Thyroid gland (tissue), 4 donors: ENCODE measurements around the gene ANKZF1. TPM values are rescaled to one million over a fixed set of nuclear protein-coding genes. Genes with fewer than 3 reads are reported as not detected.
A peak's percentile ranks its signal among the peaks of the same experiment; 100 is the strongest.
"Not testable (repeated sequence)": the region's sequence is repeated elsewhere in the genome, so short reads cannot be mapped to it uniquely, and the experiment has no call there.

Source experiments
- DNase-seq, 2 donors: peaks; one replicate each; pipeline ENCODE4 v3.0.0-alpha.2; 2019
- H3K27ac ChIP-seq, 3 donors: fragments of 200-600 bp; sonication (generic); 1 replicate in 2 of 3; 2 replicates in 1 of 3; pipeline ENCODE4 v1.5.1; 2016 to 2019; ENCODE audit warnings: mild to moderate bottlenecking in 1 of 3, moderate library complexity in 1 of 3
- H3K27me3 ChIP-seq: fragments of 200-600 bp; sonication (generic); one replicate; pipeline ENCODE4 v1.5.1; 2019
- H3K36me3 ChIP-seq, 2 donors: fragments of 200-600 bp; sonication (generic); one replicate each; pipeline ENCODE4 v1.5.1; 2016 to 2019
- H3K4me1 ChIP-seq, 2 donors: fragments of 200-600 bp; sonication (generic); one replicate each; pipeline ENCODE4 v1.5.1; 2017 to 2019
- H3K4me3 ChIP-seq, 3 donors: fragments of 200-600 bp; sonication (generic); replicated peaks in 1 of 3; 1 replicate in 2 of 3; 2 replicates in 1 of 3; pipeline ENCODE4 v1.5.1; 2016; ENCODE audit warnings: mild to moderate bottlenecking in 1 of 3
- H3K9me3 ChIP-seq: fragments of 200-600 bp; sonication (generic); one replicate; pipeline ENCODE4 v1.5.1; 2017
- CTCF ChIP-seq, 6 experiments: fragments of 200-600 bp in 3 of 6; fragments of 450-650 bp in 3 of 6; sonication (generic) in 3 of 6; IDR thresholded peaks; one replicate each; pipeline ENCODE4 v1.5.1; 2016 to 2019; ENCODE audit warnings: antibody characterized with exemption in 6 of 6, mild to moderate bottlenecking in 2 of 6, inconsistent platforms in 1 of 6, moderate library complexity in 1 of 6
- POLR2A ChIP-seq, 2 donors: fragments of 450-650 bp; IDR thresholded peaks; one replicate each; pipeline ENCODE4 v1.6.1; 2017; ENCODE audit warnings: antibody characterized with exemption in 2 of 2, mild to moderate bottlenecking in 2 of 2, moderate library complexity in 1 of 2
- WGBS, 2 donors: methylation state at CpG; one replicate each; pipeline ENCODE4 v1.1.5; 2017; 5-methylcytosine and 5-hydroxymethylcytosine counted together
- intact Hi-C: fragments of 100-400 bp; cut with DNase I; formaldehyde crosslinking; loops from one replicate; pipeline ENCODE4 v1.15.1; 2023
- total RNA-seq, 4 donors: library from RNA; depleted of rRNA; stranded (reverse); fragments of >200 nt; gene quantifications; one replicate each; pipeline ENCODE4 v1.2.3, GENCODE V29; 2016

The ANKZF1 gene
- total RNA-seq, 4 donors from 2014 or later, result 38.1 to 66.4 (median 45.5) TPM

GRCh38 chr2:219252570-219252899, 22.9 kb downstream of the ANKZF1 start:
- Histone ChIP-seq H3K27me3 (no peaks in the 10 kb centered on the region), H3K36me3 (peaks cover 0 to 4% of the 10 kb centered on the region in 2 donors), H3K9me3 (no peaks in the 10 kb centered on the region), H3K4me1 (peaks cover 31 to 56% of the 10 kb centered on the region in 2 donors), H3K4me3 (peak overlapping the region in 2 of 3 donors; percentile 24 to 62), H3K27ac (peak overlapping the region in 2 of 3 donors; percentile 16 to 49)
- intact Hi-C loops, result no loop called here
- peak in 1 of 2 donors; percentile 22 for DNase-seq
- WGBS, 2 donors, result 25 to 28% methylated on average over 9 of the region's 9 CpGs
- TF ChIP-seq POLR2A (IDR thresholded peaks at IDR 0.05), result no peak
- TF ChIP-seq CTCF (IDR thresholded peaks at IDR 0.05), result no peak

- peak within 1 kb of the TSS; percentile 18 to 49 (median 25) for H3K27ac ChIP-seq
- H3K27me3 ChIP-seq, result no peaks in the 10 kb centered on the region
- peaks cover 0 to 4% of the 10 kb centered on the region in 2 donors for H3K36me3 ChIP-seq
- intact Hi-C loops, result no loop called here
- peak; percentile 40 to 46 for DNase-seq
- H3K4me1 ChIP-seq, result peaks cover 31 to 52% of the 10 kb centered on the region in 2 donors
- WGBS, 2 donors, result 2 to 6% methylated on average over 36 to 37 of the region's 49 CpGs
- peak within 1 kb of the TSS; percentile 24 to 62 (median 49) for H3K4me3 ChIP-seq
- no peak for TF ChIP-seq POLR2A (IDR thresholded peaks at IDR 0.05)
- no peak for TF ChIP-seq CTCF (IDR thresholded peaks at IDR 0.05)
- H3K9me3 ChIP-seq, result no peaks in the 10 kb centered on the region
Observed at GRCh38 chr2:219252900-219253752, 23.5 kb downstream of the ANKZF1 start, which contains the start of gene TUBA4B. TUBA4B (plus strand) TSS chr2:219253243; CDS start chr2:219253408, 165 bp downstream.

- TF ChIP-seq CTCF (IDR thresholded peaks at IDR 0.05) (peak in 2 of 6 experiments; percentile 6 to 20), POLR2A (IDR thresholded peaks at IDR 0.05) (peak; percentile 48 to 97)
- Histone ChIP-seq H3K27ac (peak within 1 kb of the TSS; percentile 18 to 49 (median 25)), H3K4me3 (peak within 1 kb of the TSS; percentile 24 to 62 (median 49)), H3K36me3 (no peaks in the 10 kb centered on the region), H3K9me3 (no peaks in the 10 kb centered on the region), H3K4me1 (peaks cover 28 to 43% of the 10 kb centered on the region in 2 donors), H3K27me3 (no peaks in the 10 kb centered on the region)
- WGBS, 2 donors, result 0 to 3% methylated on average over 5 to 32 of the region's 76 CpGs
- DNase-seq, result peak; percentile 88 to 89
- intact Hi-C loops, result no loop called here
Observed at GRCh38 chr2:219253753-219254589, 24.4 kb downstream of the ANKZF1 start, which contains the start of gene TUBA4A. TUBA4A (minus strand) TSS chr2:219253918; CDS start chr2:219253858, 60 bp downstream.

- Histone ChIP-seq H3K4me3 (peak overlapping the region; percentile 24 to 62 (median 49)), H3K27me3 (no peaks in the 10 kb centered on the region), H3K9me3 (no peaks in the 10 kb centered on the region), H3K27ac (peak overlapping the region in 2 of 3 donors; percentile 18 to 49), H3K4me1 (peaks cover 20 to 36% of the 10 kb centered on the region in 2 donors), H3K36me3 (no peaks in the 10 kb centered on the region)
- TF ChIP-seq POLR2A (IDR thresholded peaks at IDR 0.05) (no peak), CTCF (IDR thresholded peaks at IDR 0.05) (no peak)
- 25 to 37% methylated on average over 8 to 9 of the region's 12 CpGs for WGBS, 2 donors
- intact Hi-C loops, result no loop called here
- DNase-seq, result no peak
Observed at GRCh38 chr2:219254590-219255201, 25.1 kb downstream of the ANKZF1 start.

DNA sequence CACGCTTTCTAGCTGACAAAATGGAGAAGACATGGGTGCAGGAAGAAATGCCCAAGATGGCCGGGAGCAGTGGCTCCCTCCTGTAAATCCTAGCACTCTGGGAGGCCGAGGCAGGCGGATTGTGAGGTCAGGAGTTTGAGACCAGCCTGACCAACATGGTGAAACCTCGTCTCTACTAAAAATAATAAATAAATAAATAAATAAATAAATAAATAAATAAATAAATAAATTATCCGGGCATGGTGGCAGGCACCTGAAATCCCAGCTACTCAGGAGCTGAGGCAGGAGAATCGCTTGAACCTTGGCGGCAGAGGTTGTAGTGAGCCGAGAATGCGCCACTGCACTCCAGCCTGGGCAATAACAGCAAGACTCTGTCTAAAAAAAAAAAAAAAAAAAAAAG, 29.3 kb downstream of the ANKZF1 start:
- intact Hi-C loops, H3K4me1 ChIP-seq, H3K27ac ChIP-seq, H3K27me3 ChIP-seq, H3K36me3 ChIP-seq, H3K9me3 ChIP-seq, DNase-seq, H3K4me3 ChIP-seq: not testable (repeated sequence)
- 85 to 89% methylated on average over 10 of the region's 10 CpGs for WGBS, 2 donors
